H54 (cell line): Measurements from ENCODE around the gene MARCOL.
A peak's percentile ranks its signal among the peaks of the same experiment; 100 is the strongest.

Source experiments
- DNase-seq: peaks from one replicate; pipeline ENCODE4 v3.0.0; 2011; ENCODE audit warnings: low spot score, mixed read lengths; ENCODE audit not compliant: insufficient read length
- FAIRE-seq: peaks from 3 replicates; lab custom pipeline; 2011; peaks lifted over from hg19 to GRCh38; lab: Jason Lieb, UNC
- POLR2A ChIP-seq: IDR thresholded peaks from 2 replicates; pipeline ENCODE4 v1.6.1; 2011; ENCODE audit warnings: low read depth, mild to moderate bottlenecking, low read length

MARCOL gene, protein sequence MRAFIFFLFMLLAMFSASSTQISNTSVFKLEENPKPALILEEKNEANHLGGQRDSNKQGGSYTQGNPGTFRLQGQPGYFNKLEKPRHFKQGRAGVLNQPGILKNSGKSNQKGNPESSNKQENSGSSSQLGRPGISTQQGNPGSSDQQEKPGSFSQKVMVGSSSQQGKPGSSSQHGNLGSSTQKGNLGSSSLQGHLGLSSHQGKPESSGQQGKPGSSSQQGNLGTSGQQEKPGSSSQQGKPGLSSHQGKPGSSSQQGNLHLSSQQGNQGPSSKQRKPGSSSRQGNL

DNA sequence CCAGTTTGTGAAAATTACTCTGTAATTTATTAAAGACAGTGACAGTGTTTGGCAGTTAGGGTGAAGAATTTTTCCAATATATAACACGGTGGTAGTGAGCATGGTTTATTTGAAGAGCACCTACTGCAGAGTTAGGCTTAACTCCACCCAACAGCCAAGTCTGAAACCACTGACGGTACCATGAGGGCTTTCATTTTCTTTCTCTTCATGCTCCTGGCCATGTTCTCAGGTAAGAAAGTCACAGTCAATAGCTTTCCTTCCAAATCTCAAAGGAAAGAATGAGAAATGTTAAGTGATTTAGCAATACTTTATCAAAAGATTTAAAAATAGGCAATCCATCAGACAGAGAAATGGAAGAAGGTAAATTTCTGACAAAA, at the start of gene MARCOL:
Gene MARCOL, plus strand, starts transcription at position 108 of the 377 bp plus-strand sequence. Its CDS starts 73 bp downstream, at position 181.
- no peak for DNase-seq
- FAIRE-seq, result no peak
- no peak for TF ChIP-seq POLR2A

DNA sequence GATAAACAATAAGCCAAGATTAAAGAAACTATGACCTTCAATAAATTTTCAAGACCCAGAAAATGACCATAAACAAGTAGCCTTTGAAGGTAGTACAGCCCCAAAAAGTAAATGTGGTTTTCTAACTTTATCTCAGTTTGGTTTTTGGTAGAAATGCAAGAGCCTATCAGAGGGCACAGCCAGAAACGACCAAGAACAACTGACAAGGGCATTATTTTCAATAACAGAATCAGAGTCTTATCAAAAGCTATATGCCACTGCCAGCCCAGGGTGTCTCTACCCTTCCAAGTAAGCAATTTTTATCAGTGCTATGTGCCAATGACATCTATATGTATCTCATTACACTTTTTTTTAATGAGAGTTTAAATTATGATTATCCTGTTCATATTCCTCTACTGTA, 47.3 kb upstream of the MARCOL start:
- FAIRE-seq (no peak), DNase-seq (no peak)
- no peak for TF ChIP-seq POLR2A

DNA sequence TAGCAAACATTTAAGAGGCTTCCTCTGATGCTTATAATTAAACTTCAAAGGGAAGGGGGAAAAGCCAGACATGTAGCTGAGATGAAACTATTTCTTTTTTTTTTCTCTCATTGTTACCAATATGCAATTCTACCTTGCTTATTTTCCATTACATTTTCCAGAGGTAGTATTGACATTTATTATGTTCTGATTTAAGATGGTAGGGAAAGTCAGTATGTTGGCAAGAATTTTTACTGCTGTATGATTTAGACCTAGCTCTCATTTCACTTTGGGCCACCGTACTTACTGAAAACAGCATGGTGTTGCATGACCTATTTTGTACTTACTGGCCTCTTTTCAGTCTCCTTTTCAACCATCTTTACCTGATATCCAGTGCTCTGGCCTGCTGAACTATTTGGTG, 45.1 kb upstream of the MARCOL start:
- no peak for TF ChIP-seq POLR2A
- DNase-seq (no peak), FAIRE-seq (no peak)

DNA sequence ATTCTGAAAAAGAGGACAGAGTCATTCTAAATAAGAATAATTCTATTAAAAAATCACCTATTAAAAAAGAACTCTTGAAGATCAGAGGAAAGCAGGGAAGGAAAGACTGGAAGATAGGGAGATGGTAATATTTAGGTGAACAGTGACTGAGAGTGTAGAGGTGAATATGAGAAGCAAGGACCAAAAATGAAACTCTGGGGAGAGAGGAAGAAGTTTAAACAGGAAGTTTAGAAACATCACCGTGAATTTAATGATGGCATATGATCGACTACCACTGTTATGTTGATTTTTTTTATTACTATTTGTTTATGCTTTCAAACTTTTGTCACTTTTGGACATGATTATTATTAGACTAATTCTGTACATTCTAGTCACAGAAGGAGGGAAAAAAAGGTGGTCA, 37.2 kb upstream of the MARCOL start:
- DNase-seq, result no peak
- no peak for FAIRE-seq
- TF ChIP-seq POLR2A, result no peak

DNA sequence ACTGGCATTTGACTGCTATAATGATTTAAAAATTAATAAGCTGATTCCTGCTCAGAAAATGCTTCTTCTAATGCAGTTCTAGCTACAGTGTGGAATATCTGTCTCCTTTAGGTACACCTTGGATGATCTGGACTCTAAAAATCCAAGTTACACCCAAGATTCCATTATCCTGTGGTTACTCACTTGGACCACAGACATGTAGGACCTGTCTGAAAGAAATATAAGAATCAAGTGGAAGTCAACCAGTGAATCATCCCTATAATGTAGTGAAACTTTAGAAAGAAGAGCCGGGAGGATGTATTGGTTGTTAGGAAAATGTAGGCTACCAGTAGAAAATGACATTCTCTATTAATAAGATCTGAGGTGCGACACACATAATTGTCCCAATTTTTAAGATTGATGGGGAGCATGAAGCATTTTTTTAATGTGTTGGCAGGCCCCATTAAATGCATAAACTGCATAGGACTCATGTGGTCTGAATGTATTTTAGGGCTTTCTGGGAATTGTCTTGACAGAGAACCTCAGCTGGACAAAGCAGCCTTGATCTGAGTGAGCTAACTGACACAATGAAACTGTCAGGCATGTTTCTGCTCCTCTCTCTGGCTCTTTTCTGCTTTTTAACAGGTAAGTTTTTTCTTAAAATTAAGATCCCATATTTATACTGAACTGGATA, 35.7 kb upstream of the MARCOL start, which contains the start of gene SPINK6:
Gene SPINK6, plus strand, starts transcription at position 512 of the 673 bp plus-strand sequence. Its CDS starts 55 bp downstream, at position 567.
- DNase-seq, result no peak
- no peak for TF ChIP-seq POLR2A
- peak; percentile 33 for FAIRE-seq

DNA sequence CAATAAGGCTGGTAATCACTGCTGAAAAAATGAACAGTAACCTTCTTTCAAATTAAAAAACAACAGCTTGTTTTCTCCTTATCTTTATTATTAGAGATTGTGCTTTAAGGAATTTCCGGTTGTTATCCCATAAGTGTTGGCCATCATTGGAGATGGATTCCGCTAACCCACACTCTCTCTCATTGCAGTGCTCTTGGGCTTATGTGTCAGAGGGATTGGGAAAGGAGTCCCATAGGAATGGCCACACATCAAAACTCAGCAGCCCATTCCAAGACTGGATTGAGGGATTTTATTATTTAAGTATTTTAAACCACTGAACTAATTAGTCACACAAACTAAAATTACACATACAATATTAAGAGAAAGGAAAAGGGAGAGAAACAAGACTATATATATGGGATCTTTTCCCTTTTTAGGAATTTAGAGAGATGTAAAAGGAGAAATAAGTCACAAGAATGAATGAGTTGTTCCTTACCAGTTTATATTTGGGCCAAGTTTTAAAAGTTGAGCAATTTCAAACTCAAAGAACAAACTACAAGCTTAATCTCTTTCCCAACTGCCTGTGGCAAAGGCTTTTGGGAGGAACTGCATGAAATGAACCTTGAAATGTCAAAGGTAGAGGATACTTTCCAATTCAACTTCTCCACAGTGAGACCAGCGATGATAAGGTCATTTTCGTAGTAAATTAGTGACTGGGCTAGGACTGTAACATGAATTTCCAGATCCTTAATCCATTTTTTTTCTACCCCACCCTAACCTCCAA, 33.1 kb upstream of the MARCOL start:
- no peak for FAIRE-seq
- no peak for DNase-seq
- no peak for TF ChIP-seq POLR2A

DNA sequence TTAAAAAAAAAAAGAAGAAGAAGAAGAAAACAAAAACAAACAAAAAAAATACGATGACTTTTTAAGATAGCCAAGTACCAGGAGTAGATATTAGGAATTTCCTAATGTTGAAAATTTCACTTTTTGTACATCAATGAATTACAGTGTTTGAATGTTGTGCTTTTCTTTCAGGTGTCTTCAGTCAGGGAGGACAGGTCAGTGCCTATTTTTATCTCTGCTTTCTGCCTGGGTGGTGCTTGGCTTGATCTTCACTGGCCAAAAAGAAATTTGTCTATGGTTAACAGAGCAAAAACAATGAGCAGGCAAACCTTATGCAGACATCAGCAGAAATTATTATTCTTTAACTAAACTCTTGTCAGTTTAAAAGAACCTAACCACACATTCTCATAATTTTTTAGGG, 32.5 kb upstream of the MARCOL start:
- DNase-seq (no peak), FAIRE-seq (no peak)
- no peak for TF ChIP-seq POLR2A

DNA sequence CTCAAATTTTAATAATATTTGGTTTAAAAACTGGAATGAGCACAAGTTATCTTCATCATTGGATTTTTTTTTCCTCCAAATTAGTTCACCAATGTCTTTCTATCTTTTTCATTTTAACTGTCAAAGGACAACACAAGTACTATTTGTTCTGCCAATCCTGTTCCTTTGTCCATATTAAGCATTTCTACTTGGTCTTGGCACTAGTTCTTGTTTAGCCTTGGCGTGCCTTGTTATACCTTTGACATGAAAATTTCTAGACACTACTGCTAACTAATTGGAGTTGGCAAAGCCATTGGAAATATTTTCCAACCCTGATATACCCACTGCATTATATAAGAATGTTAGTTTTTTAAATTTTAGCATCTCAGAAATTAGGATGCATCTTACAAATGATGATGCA, 31.7 kb upstream of the MARCOL start:
- no peak for TF ChIP-seq POLR2A
- DNase-seq (no peak), FAIRE-seq (no peak)

DNA sequence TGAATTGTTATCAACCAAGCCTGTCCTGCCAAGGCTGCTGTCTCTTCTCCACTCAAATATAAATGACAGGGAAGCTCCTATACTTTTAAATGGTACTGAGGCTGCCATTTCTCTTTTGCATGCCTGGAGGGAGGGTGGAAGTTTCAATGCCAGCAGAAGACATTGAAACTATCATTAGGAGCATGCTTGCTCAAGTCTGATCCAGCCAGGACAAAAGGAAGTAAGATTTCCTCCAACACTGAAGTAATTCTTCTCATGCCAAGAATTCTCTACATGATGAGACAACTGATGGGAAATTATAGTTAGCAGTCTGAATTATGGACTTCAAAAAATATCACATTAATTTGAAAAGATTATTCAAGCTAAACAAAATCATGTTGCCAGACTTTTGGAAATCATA, 30.1 kb upstream of the MARCOL start:
- FAIRE-seq (no peak), DNase-seq (no peak)
- no peak for TF ChIP-seq POLR2A

DNA sequence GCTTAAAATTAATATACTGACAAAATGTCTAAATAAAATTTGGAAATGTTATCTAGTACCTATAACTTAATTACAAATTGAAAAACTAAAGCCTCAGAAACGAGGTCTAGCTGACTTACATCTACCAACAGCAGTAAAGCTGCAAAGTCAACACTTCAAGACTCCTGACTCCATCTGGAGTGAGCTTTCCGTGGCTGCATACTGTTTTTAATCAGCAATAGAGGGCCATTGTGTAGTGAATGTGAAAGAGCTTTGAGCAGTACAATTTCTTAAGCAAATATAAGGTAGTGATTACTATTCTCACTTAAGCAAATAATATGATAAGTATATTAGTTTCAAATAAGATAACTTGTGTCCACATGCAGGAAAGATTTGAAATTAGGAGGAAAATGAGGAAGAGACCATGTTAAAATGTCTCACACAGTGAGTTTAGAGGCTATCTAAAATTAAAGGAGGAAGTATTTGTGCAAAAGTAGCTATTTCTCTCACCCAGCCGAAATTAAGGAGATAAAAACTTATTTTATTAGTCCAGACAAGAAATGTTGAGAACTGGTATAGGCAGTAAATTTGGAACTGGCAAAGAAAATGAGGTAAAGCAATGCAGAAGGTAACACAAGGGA, 29.1 kb upstream of the MARCOL start:
- DNase-seq (no peak), FAIRE-seq (no peak)
- TF ChIP-seq POLR2A, result no peak

DNA sequence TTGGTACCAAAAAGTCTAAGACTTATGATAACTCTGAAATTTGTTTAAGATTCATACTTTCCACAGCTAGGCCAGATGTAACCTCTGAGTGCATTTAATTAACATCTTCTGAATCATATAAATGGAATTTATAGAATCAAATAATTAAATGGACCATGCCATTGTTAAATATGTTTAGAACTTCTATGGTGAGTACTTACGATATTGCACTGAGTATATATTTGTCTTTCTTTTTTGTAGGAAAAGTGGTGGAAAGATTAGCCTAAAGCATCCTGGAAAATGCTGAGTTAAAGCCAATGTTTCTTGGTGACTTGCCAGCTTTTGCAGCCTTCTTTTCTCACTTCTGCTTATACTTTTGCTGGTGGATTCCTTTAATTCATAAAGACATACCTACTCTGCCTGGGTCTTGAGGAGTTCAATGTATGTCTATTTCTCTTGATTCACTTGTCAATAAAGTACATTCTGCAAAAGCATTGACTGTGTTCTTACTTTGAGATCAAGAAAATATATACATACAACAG, 23.6 kb upstream of the MARCOL start:
- DNase-seq (no peak), FAIRE-seq (no peak)
- no peak for TF ChIP-seq POLR2A

DNA sequence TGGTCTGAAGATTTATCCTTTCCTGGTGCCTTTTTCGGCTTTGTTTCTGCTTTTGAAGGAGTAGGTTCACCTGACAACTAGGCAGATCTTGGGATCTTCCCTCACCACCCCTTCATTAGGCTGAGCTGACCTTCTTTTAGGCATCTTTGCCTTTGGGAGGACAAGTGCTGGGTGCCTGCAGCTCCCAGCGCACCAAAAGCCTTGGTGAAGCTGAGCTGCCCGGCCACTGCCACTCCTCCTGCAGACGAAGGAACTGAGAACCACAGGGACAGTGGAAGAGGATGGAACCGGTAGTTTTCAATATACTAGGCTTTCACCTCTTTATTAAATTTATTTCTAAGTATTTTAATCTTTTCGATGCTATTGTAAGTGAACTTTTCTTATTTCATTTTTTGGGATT, 16.8 kb upstream of the MARCOL start:
- FAIRE-seq (no peak), DNase-seq (no peak)
- no peak for TF ChIP-seq POLR2A

DNA sequence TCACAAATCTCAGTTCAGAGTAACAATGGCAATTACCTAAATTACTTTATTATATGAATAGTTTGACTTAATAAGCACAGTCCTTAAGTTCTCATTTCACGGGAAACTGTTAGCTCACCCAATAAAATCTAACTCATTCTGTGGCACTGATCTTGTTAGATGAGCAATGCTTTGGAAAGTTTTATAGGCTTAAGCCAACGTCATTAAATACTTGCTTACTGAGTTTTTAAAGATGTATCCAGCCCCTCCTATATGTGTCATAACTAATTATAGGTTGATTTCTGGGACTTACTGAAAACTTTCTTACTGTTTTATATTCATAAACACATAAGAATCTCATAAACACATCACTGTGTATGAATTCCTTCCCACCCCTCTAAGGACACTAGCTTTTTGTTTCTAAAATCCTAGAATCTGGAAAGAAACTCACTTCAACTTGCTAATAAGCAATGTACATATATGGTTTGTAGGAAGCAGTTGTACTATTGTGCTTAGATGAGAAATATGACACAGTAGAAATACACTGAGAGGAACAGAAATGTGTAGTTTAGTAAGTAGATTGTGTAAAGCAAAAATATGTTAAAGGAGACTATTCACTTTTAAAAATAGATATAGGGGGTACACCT, 14.1 kb upstream of the MARCOL start:
- DNase-seq (no peak), FAIRE-seq (peak; percentile 15)

DNA sequence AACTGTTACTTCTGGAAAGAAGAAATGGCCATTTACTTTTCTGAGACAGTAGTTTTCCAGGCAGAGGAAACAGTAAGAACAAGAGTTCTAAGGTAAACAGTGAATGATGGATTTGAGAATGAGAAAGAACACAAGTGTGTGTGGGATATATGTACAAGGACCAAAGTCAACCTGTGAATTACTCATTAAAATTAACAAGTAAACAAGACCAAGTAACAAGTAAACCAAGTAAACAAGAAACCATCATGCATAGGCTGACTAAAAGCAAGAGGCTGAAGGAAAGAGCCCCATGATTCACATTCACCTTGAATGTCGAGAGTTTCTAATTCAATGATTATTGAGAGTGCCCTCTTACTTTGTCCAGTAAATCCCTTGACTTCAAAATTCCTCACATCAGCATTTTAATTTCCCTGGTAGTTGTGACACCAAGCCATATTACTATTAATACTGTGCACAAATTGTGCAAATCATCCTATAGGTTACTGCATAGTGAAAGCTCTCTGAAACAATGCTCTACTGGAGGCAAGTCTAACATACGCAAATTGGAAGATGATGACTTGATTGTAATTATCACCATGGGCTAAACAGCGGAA, 9.8 kb upstream of the MARCOL start:
- TF ChIP-seq POLR2A, result no peak
- FAIRE-seq, result peak; percentile 30

More for the DNA sequence above, 14.1 kb upstream of the MARCOL start:
- no peak for TF ChIP-seq POLR2A

More for the DNA sequence above, 9.8 kb upstream of the MARCOL start:
- no peak for DNase-seq
